Astrocyte of the cerebellum (primary cell): ENCODE measurements around the gene PNKD.
A peak's percentile ranks its signal among the peaks of the same experiment; 100 is the strongest.

ENCODE experiments used
- DNase-seq: peaks from one replicate; pipeline ENCODE4 v3.0.0-alpha.2; 2011; ENCODE audit warnings: low read depth
- H3K4me3 ChIP-seq: 2 replicates; pipeline ENCODE4 v1.5.1; 2011; ENCODE audit warnings: mild to moderate bottlenecking, low read depth, low read length, moderate library complexity
- CTCF ChIP-seq: IDR thresholded peaks from 2 replicates; pipeline ENCODE4 v1.5.1; 2012; ENCODE audit warnings: low read length, low read depth, moderate library complexity, mild to moderate bottlenecking; ENCODE audit errors: missing control alignments
- in situ Hi-C: cut with HindIII; loops from 2 replicates; pipeline ENCODE4 v1.10.0; 2017; ENCODE audit warnings: low sequenced_read_pairs

The PNKD gene

DNA sequence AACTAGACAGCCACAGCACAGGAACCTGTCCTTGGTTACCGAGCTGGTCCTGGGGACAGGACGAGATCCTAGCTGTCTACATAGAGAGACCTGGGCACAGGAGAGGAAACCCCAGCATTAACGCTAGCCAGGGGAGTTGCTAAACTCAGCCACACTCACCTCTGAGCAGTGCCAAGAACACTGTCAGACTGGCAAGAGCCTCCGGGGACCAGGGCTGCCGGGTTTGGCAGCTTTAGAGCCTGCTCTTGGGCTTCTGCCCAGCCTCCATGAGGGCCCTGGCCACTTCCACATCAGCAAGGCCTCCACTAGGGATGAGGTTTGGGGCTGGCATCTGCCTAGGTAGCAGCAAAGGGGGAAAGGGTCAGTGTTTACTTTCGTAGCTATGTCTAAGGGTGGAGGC lies 15.3 kb downstream of the PNKD start:
- peak overlapping the region; percentile 47 for H3K4me3 ChIP-seq
- in situ Hi-C loops = no loop called here
- no peak for TF ChIP-seq CTCF
- DNase-seq = peak; percentile 49

DNA sequence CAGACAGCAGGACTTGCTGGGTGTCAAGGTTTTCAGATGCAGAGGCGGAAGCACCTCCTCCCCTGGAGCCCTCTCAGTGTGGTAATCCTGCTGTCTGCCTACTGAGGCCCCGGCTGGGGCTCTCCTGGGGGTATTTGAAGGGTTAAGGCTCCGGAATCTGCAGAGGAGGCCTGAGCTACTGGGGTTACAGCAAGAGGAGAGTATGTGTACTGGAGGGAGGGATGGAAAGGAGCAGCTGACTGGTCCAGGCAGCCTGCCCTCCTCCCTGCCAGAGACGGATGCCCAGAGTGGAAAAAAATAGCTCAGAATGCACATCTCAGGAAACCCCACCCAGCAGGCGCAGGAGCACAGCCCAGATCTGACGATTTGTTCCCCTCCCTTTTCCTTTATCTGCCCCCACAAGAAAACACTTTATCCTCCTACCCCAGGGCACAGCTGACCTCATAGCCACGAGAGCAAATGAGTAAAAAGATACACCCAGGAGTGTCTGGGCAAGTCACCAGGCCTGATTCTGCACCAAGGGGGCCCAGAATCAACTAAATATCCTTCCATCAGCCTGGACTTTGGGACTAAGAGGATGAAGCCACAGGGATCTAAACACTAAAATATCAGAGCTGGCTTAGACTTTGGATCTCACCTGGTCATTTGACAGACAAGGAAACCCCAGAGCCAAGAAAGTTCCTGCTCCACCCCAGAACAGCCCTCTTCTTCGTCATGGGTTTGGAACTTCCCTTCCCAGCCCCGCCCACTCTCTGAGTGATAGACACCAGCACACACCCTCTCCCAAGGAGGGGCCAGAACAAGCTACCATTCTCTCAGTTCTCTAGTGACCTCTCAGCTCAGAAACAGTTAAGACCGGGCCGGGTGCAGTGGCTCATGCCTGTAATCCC lies 16.5 kb downstream of the PNKD start:
- peak overlapping the region; percentile 47 for H3K4me3 ChIP-seq
- peak; percentile 81 for DNase-seq
- TF ChIP-seq CTCF = no peak
- in situ Hi-C loops = no loop called here

GRCh38 chr2:218289639-218290315 lies 19.5 kb downstream of the PNKD start:
- in situ Hi-C loops = no loop called here
- H3K4me3 ChIP-seq = no peak overlapping the region
- no peak for DNase-seq
- no peak for TF ChIP-seq CTCF

- peak overlapping the region; percentile 76 for H3K4me3 ChIP-seq
- in situ Hi-C loops = no loop called here
- DNase-seq = no peak
- TF ChIP-seq CTCF = no peak
Measured at GRCh38 chr2:218290316-218291261, 20.3 kb downstream of the PNKD start.

- no peak for DNase-seq
- peak overlapping the region; percentile 76 for H3K4me3 ChIP-seq
- no peak for TF ChIP-seq CTCF
- in situ Hi-C loops = no loop called here
Measured at GRCh38 chr2:218291318-218292047, 21.2 kb downstream of the PNKD start.
